H1 (cell line): ENCODE results near the gene ETV1. TPM values are rescaled to one million over a fixed set of nuclear protein-coding genes. Genes with fewer than 3 reads are reported as not detected.
"Not testable (repeated sequence)": the region's sequence is repeated elsewhere in the genome, so short reads cannot be mapped to it uniquely, and the experiment has no call there.

Source experiments
- CTCF ChIA-PET: fragments of 300-600 bp; sonication (Branson Sonifier 250); formaldehyde crosslinking; loops from one replicate; lab custom pipeline; 2021; ENCODE audit not compliant: partially characterized antibody; lab: Charles Lee
- POLR2A ChIA-PET: fragments of 300-600 bp; sonication (Branson Sonifier 250); formaldehyde crosslinking; loops from one replicate; lab custom pipeline; 2021; ENCODE audit warnings: inconsistent platforms; ENCODE audit not compliant: partially characterized antibody; lab: Charles Lee
- DNase-seq, 2 experiments: peaks; one replicate each; pipeline versions ENCODE4 v3.0.0 to v3.0.0-alpha.2; 2010 to 2022; ENCODE audit warnings: low spot score in 2 of 2, low read depth in 1 of 2, mixed read lengths in 1 of 2
- FAIRE-seq: peaks from 2 replicates; lab custom pipeline; 2011; peaks lifted over from hg19 to GRCh38; lab: Jason Lieb, UNC
- H2AFZ ChIP-seq: 2 replicates; pipeline ENCODE4 v1.8.1; 2012; ENCODE audit warnings: low read length, inconsistent platforms
- H2AK5ac ChIP-seq: 2 replicates; pipeline ENCODE4 v1.6.1; 2013; ENCODE audit warnings: low read depth, low read length
- H2BK120ac ChIP-seq: replicated peaks from 2 replicates; pipeline ENCODE3; 2013; ENCODE audit warnings: low read depth, low read length, inconsistent platforms
- H2BK12ac ChIP-seq: 2 replicates; pipeline ENCODE4 v1.6.1; 2013; ENCODE audit warnings: low read depth, low read length
- H2BK15ac ChIP-seq: 2 replicates; pipeline ENCODE4 v1.6.1; 2013; ENCODE audit warnings: low read length
- H2BK20ac ChIP-seq: 2 replicates; pipeline ENCODE4 v1.6.1; 2013; ENCODE audit warnings: low read length
- H2BK5ac ChIP-seq: 2 replicates; pipeline ENCODE4 v1.6.1; 2013; ENCODE audit warnings: low read depth, low read length
- H3K14ac ChIP-seq: 2 replicates; pipeline ENCODE4 v1.6.1; 2013; ENCODE audit warnings: inconsistent platforms; ENCODE audit not compliant: insufficient read length
- H3K18ac ChIP-seq: 2 replicates; pipeline ENCODE4 v1.6.1; 2013; ENCODE audit warnings: low read length; ENCODE audit errors: extremely low read depth
- H3K23ac ChIP-seq: 2 replicates; pipeline ENCODE4 v1.6.1; 2013; ENCODE audit warnings: inconsistent platforms; ENCODE audit not compliant: insufficient read length
- H3K23me2 ChIP-seq: 2 replicates; pipeline ENCODE4 v1.6.1; 2013; ENCODE audit warnings: low read depth, low read length
- H3K27ac ChIP-seq: 2 replicates; pipeline ENCODE4 v1.6.1; 2011; ENCODE audit warnings: low read depth, low read length, inconsistent platforms
- H3K27me3 ChIP-seq, 4 experiments: replicated peaks in 1 of 4; 1 replicate in 1 of 4; 2 replicates in 3 of 4; pipeline versions ENCODE4 v1.6.1 to v1.8.1; 2011 to 2013; ENCODE audit warnings: low read length in 3 of 4, mild to moderate bottlenecking in 3 of 4, inconsistent platforms in 2 of 4, mixed read lengths in 2 of 4, moderate library complexity in 1 of 4; ENCODE audit not compliant: control insufficient read depth in 3 of 4, insufficient read depth in 3 of 4; ENCODE audit errors: extremely low read depth in 1 of 4
- H3K36me3 ChIP-seq, 4 experiments: 2 replicates each; pipeline versions ENCODE4 v1.6.1 to v1.8.1; 2011 to 2013; ENCODE audit warnings: mild to moderate bottlenecking in 4 of 4, low read length in 3 of 4, moderate library complexity in 2 of 4, control low read depth in 1 of 4, inconsistent platforms in 1 of 4; ENCODE audit not compliant: insufficient read depth in 4 of 4, control insufficient read depth in 2 of 4
- H3K4ac ChIP-seq: replicated peaks from 2 replicates; pipeline ENCODE3; 2013; ENCODE audit warnings: low read length, low read depth, mixed read lengths, inconsistent platforms; ENCODE audit not compliant: insufficient read length
- H3K4me1 ChIP-seq, 4 experiments: replicated peaks in 1 of 4; 1 replicate in 1 of 4; 2 replicates in 3 of 4; pipeline versions ENCODE4 v1.6.1 to v1.8.1; 2011 to 2013; ENCODE audit warnings: low read length in 3 of 4, inconsistent platforms in 2 of 4, mixed read lengths in 1 of 4; ENCODE audit not compliant: insufficient read depth in 4 of 4, control insufficient read depth in 3 of 4
- H3K4me2 ChIP-seq, 2 experiments: 2 replicates each; pipeline versions ENCODE4 v1.6.1 to v1.8.1; 2011 to 2013; ENCODE audit warnings: low read depth in 2 of 2, low read length in 2 of 2, control low read depth in 1 of 2, inconsistent platforms in 1 of 2, mild to moderate bottlenecking in 1 of 2; ENCODE audit not compliant: insufficient read depth in 1 of 2
- H3K4me3 ChIP-seq, 4 experiments: fragments of 200-600, 300-600 bp in 1 of 4; sonication (generic), shearing (Covaris generic), sonication (Bioruptor Twin) in 1 of 4; 2 replicates each; pipeline versions ENCODE4 v1.5.1 to v1.8.1; 2011 to 2016; ENCODE audit warnings: low read length in 4 of 4, low read depth in 3 of 4, control low read depth in 2 of 4, inconsistent platforms in 2 of 4, mild to moderate bottlenecking in 2 of 4, mixed read lengths in 1 of 4, moderate library complexity in 1 of 4; ENCODE audit not compliant: insufficient read depth in 2 of 4; ENCODE audit errors: extremely low read depth in 1 of 4
- H3K56ac ChIP-seq: replicated peaks from 2 replicates; pipeline ENCODE3; 2013; ENCODE audit warnings: low read depth, mild to moderate bottlenecking, mixed read lengths, low read length, inconsistent platforms; ENCODE audit not compliant: insufficient read length
- H3K79me1 ChIP-seq: 2 replicates; pipeline ENCODE4 v1.6.1; 2013; ENCODE audit warnings: low read depth, low read length, control low read depth
- H3K79me2 ChIP-seq, 2 experiments: 2 replicates each; pipeline versions ENCODE4 v1.6.1 to v1.8.1; 2012 to 2013; ENCODE audit warnings: low read length in 2 of 2, mild to moderate bottlenecking in 2 of 2, inconsistent platforms in 1 of 2; ENCODE audit not compliant: insufficient read depth in 2 of 2, control insufficient read depth in 1 of 2
- H3K9ac ChIP-seq, 4 experiments: replicated peaks in 1 of 4; 1 replicate in 1 of 4; 2 replicates in 3 of 4; pipeline versions ENCODE4 v1.6.1 to v1.8.1; 2011 to 2013; ENCODE audit warnings: low read depth in 3 of 4, low read length in 3 of 4, control low read depth in 2 of 4, mild to moderate bottlenecking in 2 of 4, moderate library complexity in 2 of 4, inconsistent platforms in 1 of 4; ENCODE audit errors: extremely low read depth in 1 of 4
- H3K9me3 ChIP-seq, 2 experiments: 2 replicates each; pipeline versions ENCODE4 v1.6.1 to v1.8.1; 2012 to 2013; ENCODE audit warnings: mild to moderate bottlenecking in 2 of 2, moderate library complexity in 2 of 2, control low read depth in 1 of 2, inconsistent platforms in 1 of 2, low read depth in 1 of 2, low read length in 1 of 2, mixed read lengths in 1 of 2; ENCODE audit not compliant: insufficient read depth in 2 of 2
- H4K20me1 ChIP-seq, 2 experiments: replicated peaks in 1 of 2; 2 replicates each; pipeline versions ENCODE3 to v1.8.1; 2011 to 2013; ENCODE audit warnings: inconsistent platforms in 2 of 2, low read length in 2 of 2, mild to moderate bottlenecking in 1 of 2; ENCODE audit not compliant: insufficient read depth in 2 of 2, control insufficient read depth in 1 of 2
- H4K5ac ChIP-seq: 2 replicates; pipeline ENCODE4 v1.6.1; 2013; ENCODE audit warnings: low read length, low read depth, mixed read lengths, inconsistent platforms; ENCODE audit not compliant: insufficient read length
- H4K8ac ChIP-seq: 2 replicates; pipeline ENCODE4 v1.8.0; 2013; ENCODE audit warnings: mild to moderate bottlenecking, moderate library complexity, low read length, inconsistent platforms; ENCODE audit not compliant: insufficient read depth; ENCODE audit errors: extremely low read depth
- H4K91ac ChIP-seq: replicated peaks from 2 replicates; pipeline ENCODE3; 2013; ENCODE audit warnings: low read length, mixed read lengths, inconsistent platforms; ENCODE audit not compliant: insufficient read length
- TCF12 ChIP-seq: IDR thresholded peaks from 2 replicates; pipeline ENCODE4 v1.6.1; 2011; ENCODE audit warnings: low read depth, mild to moderate bottlenecking, low read length
- TEAD4 ChIP-seq: IDR thresholded peaks from 2 replicates; pipeline ENCODE4 v1.6.1; 2012; ENCODE audit warnings: low read depth, low read length, inconsistent platforms, mixed read lengths
- WGBS, 2 experiments: shearing (Covaris generic) in 1 of 2; methylation state at CpG; one replicate each; pipeline versions ENCODE4 v1.1.6 to v1.1.7; 2013 to 2015; ENCODE audit warnings: low lambda C conversion rate in 2 of 2, mixed read lengths in 2 of 2, inconsistent platforms in 1 of 2, low coverage in 1 of 2, missing lambda C conversion rate in 1 of 2; ENCODE audit not compliant: insufficient replicate concordance in 2 of 2, insufficient coverage in 1 of 2, insufficient read length in 1 of 2; ENCODE audit errors: extremely low coverage in 1 of 2, missing lambda C conversion rate in 1 of 2; 5-methylcytosine and 5-hydroxymethylcytosine counted together
- polyA plus RNA-seq, 7 experiments: library from polyadenylated mRNA; depleted of rRNA in 3 of 7; stranded (reverse) in 5 of 7; unstranded in 2 of 7; fragments of >200 nt in 5 of 7; fragments of 200-250 nt in 2 of 7; gene quantifications; 1 replicate in 5 of 7; 2 replicates in 1 of 7; 4 replicates in 1 of 7; pipeline versions ENCODE4 v1.2.1 to v1.2.3, GENCODE V29; 2011 to 2013; ENCODE audit warnings: missing spikeins in 2 of 7, mixed read lengths in 2 of 7
- total RNA-seq: library from RNA; stranded (reverse); fragmentation: NEBNext Ultra II Directional; extraction: Animal tissue kit (Norgen Biotek cat#: 25700); gene quantifications from 2 replicates; pipeline ENCODE4 v1.2.1, GENCODE V29; 2021

The ETV1 gene
- total and polyA plus RNA-seq, 2 of the 8 experiments (the other 6 are each of a cell fraction or from before 2014, with no cell fraction given) = 58.3 to 91.2 TPM

DNA sequence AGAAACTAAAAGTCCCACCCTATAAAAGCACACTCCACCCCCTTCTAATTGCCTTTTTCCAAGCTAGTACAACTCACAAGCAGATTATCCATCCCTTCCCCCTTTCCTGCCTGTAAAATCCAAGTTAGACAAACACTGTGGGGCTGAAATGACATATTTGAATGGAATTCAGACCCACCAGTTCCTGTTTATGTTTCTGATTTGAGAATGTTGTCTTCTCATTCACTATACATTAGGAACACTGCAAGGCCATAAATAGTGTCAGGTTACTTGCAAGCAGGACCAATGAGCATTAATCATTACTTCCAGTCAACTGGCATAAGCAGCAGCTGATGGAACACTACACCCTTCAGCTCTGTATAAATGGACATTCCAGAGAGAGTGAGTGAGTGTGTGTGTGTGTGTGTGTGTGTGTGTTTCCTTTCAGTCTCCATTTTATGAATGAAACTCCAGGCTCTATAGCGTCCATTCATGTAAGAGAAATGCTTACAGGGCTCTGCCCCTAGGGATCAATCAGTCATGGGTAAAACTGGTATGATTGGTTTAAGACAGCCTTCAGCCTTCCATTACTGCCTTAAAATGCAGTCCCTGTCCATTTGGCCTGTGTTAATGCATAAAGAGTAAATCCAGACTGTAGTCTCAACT is 69.3 kb downstream of the ETV1 start (continued):
- no peak for TF ChIP-seq TCF12
- no peak for TF ChIP-seq TEAD4

DNA sequence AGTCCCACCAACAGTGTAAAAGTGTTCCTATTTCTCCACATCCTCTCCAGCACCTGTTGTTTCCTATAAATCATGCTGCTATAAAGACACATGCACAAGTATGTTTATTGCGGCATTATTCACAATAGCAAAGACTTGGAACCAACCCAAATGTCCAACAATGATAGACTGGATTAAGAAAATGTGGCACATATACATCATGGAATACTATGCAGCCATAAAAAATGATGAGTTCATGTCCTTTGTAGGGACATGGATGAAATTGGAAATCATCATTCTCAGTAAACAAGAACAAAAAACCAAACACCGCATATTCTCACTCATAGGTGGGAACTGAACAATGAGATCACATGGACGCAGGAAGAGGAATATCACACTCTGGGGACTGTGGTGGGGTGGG is 71.1 kb downstream of the ETV1 start:
- H3K4me2 ChIP-seq, POLR2A ChIA-PET, H2BK12ac ChIP-seq, H3K79me2 ChIP-seq, H3K18ac ChIP-seq, H3K9me3 ChIP-seq, H2BK20ac ChIP-seq, H3K9ac ChIP-seq, H2BK120ac ChIP-seq, H4K20me1 ChIP-seq, H3K27ac ChIP-seq, H3K23me2 ChIP-seq, H4K91ac ChIP-seq, H2AK5ac ChIP-seq, H4K5ac ChIP-seq, H3K14ac ChIP-seq, H3K4me3 ChIP-seq, CTCF ChIA-PET, H3K36me3 ChIP-seq, H2BK5ac ChIP-seq, H3K79me1 ChIP-seq, H4K8ac ChIP-seq, H3K4me1 ChIP-seq, H2BK15ac ChIP-seq, H3K56ac ChIP-seq, H3K4ac ChIP-seq, DNase-seq, H3K27me3 ChIP-seq, FAIRE-seq, H3K23ac ChIP-seq, H2AFZ ChIP-seq: not testable (repeated sequence)
- WGBS, 2 experiments = 87% methylated on average over 3 of the region's 3 CpGs; no CpG with 5 or more reads in 1 of the 2 experiments
